HG02759 (cell line): ENCODE results near the gene PRRG1.
"Not testable (repeated sequence)": the region's sequence is repeated elsewhere in the genome, so short reads cannot be mapped to it uniquely, and the experiment has no call there.

Experiments used
- ATAC-seq: cut with Tn5 transposase; IDR thresholded peaks from one replicate; pipeline ENCODE4 v1.9.1; 2021; ENCODE audit warnings: mild to moderate bottlenecking, moderate library complexity; ENCODE audit not compliant: unreplicated experiment

The PRRG1 gene

GRCh38 chrX:37349221-37350033 lies at the start of gene PRRG1:
Gene PRRG1, plus strand, starts transcription at chrX:37349364. Its CDS starts 56,886 bp downstream, at chrX:37406250.
- ATAC-seq, result no peak

- ATAC-seq, result no peak
Observed at GRCh38 chrX:37302569-37302968, 46.6 kb upstream of the PRRG1 start.

DNA sequence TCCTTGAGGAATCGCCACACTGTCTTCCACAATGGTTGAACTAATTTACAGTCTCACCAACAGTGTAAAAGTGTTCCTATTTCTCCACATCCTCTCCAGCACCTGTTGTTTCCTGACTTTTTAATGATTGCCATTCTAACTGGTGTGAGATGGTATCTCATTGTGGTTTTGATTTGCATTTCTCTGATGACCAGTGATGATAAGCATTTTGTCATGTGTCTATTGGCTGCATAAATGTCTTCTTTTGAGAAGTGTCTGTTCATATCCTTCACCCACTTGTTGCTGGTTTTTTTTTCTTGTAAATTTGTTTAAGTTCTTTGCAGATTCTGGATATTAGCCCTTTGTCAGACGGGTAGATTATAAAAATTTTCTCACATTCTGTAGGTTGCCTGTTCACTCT lies 43.9 kb upstream of the PRRG1 start:
- ATAC-seq, result not testable (repeated sequence)

- no peak for ATAC-seq
Observed at GRCh38 chrX:37314531-37314930, 34.6 kb upstream of the PRRG1 start.

GRCh38 chrX:37315511-37316248 lies 33.5 kb upstream of the PRRG1 start:
- no peak for ATAC-seq

GRCh38 chrX:37320541-37321203 lies 28.5 kb upstream of the PRRG1 start:
- ATAC-seq, result no peak

GRCh38 chrX:37330642-37331041 lies 18.5 kb upstream of the PRRG1 start:
- no peak for ATAC-seq

DNA sequence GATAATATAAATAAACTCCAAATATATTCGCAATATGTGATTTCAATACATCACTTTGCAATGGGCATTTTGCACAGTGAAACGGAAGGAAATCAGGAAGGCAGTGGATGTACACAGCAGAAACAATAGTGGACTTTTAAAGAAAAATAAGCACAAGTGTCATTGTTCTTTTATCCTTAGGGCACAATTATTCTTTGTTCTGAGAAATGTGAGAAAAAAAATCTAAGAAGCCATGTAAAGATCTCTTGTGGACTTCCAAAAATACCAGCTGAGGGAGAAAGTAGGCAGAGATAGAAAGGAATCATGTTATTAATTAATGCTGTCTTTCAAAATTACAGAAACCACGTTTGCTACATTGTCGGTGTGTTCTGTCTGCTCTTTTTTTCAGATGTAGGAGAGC lies 17.6 kb upstream of the PRRG1 start:
- no peak for ATAC-seq

DNA sequence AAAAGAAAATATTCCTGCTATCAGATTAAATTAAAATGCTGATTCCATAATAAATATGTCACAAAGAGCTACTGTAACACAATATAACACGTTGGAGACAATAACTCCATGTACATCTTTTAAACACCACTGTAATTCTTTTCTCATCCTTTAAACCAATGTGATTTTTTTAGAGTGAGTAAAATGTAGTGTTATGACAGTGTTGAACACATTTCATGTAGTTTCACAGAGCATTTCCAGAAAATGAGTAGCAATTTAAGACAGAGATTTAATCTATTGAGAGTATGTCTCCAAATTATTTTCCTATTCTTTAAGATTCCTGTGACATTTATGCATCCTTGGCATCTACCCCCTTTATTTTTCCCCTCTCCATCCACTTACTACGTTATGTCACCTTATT lies 17.1 kb upstream of the PRRG1 start:
- ATAC-seq, result no peak

DNA sequence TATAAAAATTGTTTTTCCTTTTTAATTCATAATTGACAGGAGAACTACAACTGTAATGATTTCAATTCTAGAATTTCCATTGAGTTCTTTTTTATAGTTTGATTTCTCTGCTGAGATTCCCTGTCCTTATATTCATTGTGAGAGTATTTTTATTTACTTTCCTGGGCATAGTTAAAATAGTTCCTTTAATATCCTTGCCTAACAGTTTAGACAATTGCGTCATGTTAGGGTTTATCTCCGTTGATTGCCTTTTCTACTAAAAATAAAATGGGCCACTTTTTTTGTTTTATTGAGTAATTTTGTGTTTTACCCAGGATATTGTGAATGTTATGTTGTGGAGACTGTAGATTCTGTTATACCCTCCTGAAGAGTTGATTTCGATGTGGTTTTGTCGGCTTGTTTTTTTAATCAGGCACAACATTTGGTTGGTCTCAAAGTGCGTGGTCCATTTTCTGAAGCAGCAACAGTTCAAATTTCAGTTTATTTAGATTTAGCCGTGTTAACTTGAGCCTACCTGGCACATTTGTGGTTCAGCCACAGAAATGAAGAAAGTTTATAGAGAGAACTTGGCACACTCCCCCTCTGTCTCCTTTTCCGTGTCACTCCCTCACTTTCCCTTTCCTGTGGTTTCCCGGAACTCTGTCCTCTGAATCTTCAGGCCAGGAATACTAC lies 16.0 kb upstream of the PRRG1 start:
- no peak for ATAC-seq

DNA sequence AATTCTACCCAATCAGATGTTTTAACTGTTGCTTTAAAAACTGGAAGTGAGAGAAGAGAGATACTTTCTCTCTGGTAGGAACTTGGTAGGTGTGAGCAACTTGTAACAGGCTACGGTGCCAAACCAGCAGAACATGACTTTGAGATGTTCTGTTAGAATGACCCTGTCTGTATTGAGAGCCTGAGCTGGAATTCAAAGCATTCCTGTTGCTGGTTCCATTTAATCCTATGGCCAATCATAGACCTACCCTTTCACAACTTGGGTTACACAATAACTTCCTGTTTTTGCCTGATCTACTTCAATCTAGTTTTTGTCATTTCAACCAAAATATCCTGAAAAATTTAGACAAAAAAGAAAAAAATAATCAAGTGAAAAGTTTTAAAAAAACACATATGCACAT lies 1.7 kb upstream of the PRRG1 start:
- no peak for ATAC-seq

- ATAC-seq, result no peak
Observed at GRCh38 chrX:37348231-37348970, 763 bp upstream of the PRRG1 start.

DNA sequence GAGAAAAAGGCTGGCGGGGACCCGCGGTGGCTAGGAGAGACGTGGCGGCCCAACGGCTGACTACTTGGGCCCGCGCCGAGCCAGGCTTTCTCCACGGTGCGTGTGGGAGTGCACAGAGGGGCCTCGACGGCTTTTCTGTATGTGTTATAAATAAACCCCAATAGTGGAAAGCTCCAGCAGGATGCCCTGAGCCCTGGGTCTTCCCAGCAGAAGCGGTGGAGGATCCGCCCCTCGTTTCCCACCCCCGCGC lies 268 bp upstream of the PRRG1 start:
- ATAC-seq, result no peak

GRCh38 chrX:37350034-37350365 lies 836 bp downstream of the PRRG1 start:
- ATAC-seq, result no peak

- no peak for ATAC-seq
Observed at GRCh38 chrX:37353646-37354045, 4.5 kb downstream of the PRRG1 start.

- no peak for ATAC-seq
Observed at GRCh38 chrX:37357436-37357835, 8.3 kb downstream of the PRRG1 start.

GRCh38 chrX:37361596-37361995 lies 12.4 kb downstream of the PRRG1 start:
- no peak for ATAC-seq

DNA sequence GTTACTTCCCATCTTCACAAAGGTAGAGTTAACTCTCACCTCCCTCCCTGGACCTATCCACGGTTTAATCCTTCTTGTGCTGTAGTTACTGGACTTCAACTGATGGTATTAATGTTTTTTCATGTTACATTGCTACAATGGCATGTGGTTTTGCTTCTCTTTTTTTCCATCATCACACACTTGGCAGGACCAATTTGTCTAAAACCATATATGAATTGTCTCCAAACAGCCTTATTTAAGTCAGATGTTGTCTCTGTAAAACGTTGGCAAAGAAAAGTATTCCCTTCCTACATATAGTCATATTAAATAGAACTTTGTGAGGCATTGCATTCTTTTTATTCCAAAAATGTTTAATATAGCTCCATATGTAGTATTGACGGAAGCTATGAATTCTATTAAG lies 15.5 kb downstream of the PRRG1 start:
- ATAC-seq, result no peak

- ATAC-seq, result no peak
Observed at GRCh38 chrX:37367946-37368345, 18.8 kb downstream of the PRRG1 start.

DNA sequence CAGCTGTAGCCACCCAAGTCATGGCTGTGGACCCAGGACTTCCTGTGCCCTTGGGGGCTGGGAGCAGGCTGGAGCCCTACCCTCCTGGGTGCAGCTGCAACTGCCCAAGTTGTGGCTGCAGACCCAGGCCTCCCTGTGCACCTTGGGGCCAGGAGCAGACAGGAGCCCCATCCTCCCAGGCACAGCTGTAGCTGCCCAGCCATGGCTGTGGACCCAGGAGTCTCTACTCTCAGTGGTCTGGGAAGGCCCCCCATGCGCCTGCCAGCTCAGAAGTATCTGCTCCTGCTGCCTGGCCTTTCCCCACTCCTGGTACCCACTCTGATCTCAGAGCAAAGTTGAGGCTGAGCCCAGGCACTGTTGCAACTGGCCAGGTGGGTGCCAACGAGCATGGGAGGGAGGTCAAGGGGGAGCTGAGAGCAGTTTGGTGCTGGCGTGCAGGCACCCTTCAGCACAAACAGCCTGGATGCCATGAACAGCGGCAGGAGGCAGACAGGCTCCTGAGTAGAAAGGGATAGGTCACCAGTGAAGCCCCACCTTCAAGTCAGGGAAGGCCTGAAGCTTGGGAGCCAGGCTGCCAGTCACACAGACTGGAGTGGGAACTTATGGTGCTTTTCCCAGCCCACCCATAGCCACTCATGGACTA lies 21.5 kb downstream of the PRRG1 start:
- no peak for ATAC-seq
